ENCODE measurements around the gene RHOB.

RHOB gene

GRCh38 chr2:20467789-20468548, 21.1 kb downstream of the RHOB start:
- H4K8ac ChIP-seq (ENCODE audit: low read depth, low read length) = peak overlapping the region; percentile 24
- peaks cover 1 to 12% of the 10 kb centered on the region in 2 donors for H3K4me1 ChIP-seq (ENCODE audit: control insufficient read depth in 2 of 2, insufficient read depth in 1 of 2, low read depth in 1 of 2, low read length in 2 of 2)
- H2BK12ac ChIP-seq (ENCODE audit: low read length) = peak overlapping the region; percentile 28
- no peak overlapping the region for H4K91ac ChIP-seq (ENCODE audit: low read depth, low read length, poor library complexity)
- DNase-seq (ENCODE audit: low spot score) = no peak
- no peaks in the 10 kb centered on the region for H3K9me3 ChIP-seq (replicated peaks in 1 of 2; ENCODE audit: control insufficient read depth in 2 of 2, insufficient read depth in 1 of 2, low read depth in 1 of 2, low read length in 2 of 2)
- WGBS, 2 donors (ENCODE audit: extremely low coverage in 2 of 2, insufficient read length in 2 of 2, insufficient replicate concordance in 1 of 2) = no CpG with 5 or more reads among the region's 11 CpGs
- peak overlapping the region; percentile 42 for H2BK15ac ChIP-seq (ENCODE audit: low read length)
- H3K36me3 ChIP-seq (replicated peaks in 1 of 2; ENCODE audit: control insufficient read depth in 2 of 2, insufficient read depth in 2 of 2, low read length in 2 of 2) = no peaks in the 10 kb centered on the region
- H2AK5ac ChIP-seq (ENCODE audit: low read depth, low read length) = peak overlapping the region; percentile 40
- no peak overlapping the region for H3K27ac ChIP-seq (replicated peaks; ENCODE audit: low read length)
- H3K9ac ChIP-seq (ENCODE audit: low read depth, low read length, poor library complexity) = no peak overlapping the region
- H3K23ac ChIP-seq (ENCODE audit: low read depth, low read length, poor library complexity) = no peak overlapping the region
- no peak overlapping the region for H2BK120ac ChIP-seq (ENCODE audit: low read depth, low read length)
- no peaks in the 10 kb centered on the region for H3K79me1 ChIP-seq (ENCODE audit: low read depth, low read length)
- no peaks in the 10 kb centered on the region for H3K27me3 ChIP-seq (ENCODE audit: control insufficient read depth in 3 of 3, insufficient read depth in 3 of 3, low read depth in 1 of 3, low read length in 3 of 3)
- H3K4me2 ChIP-seq (ENCODE audit: insufficient read depth, low read length, poor library complexity, severe bottlenecking) = no peak overlapping the region
- H2AFZ ChIP-seq (ENCODE audit: low read length) = no peak overlapping the region
- H3K14ac ChIP-seq (ENCODE audit: low read length) = peak overlapping the region; percentile 67
- H3K4me3 ChIP-seq (ENCODE audit: low read length in 2 of 2) = no peak overlapping the region
- H3K4ac ChIP-seq (ENCODE audit: low read length) = no peak overlapping the region
- H3K18ac ChIP-seq (ENCODE audit: low read length) = peak overlapping the region; percentile 45
- no peak overlapping the region for H2BK5ac ChIP-seq (ENCODE audit: low read length)

GRCh38 chr2:20468549-20469500, 22.0 kb downstream of the RHOB start:
- no peak overlapping the region for H3K4me2 ChIP-seq (ENCODE audit: insufficient read depth, low read length, poor library complexity, severe bottlenecking)
- no peaks in the 10 kb centered on the region for H3K27me3 ChIP-seq (ENCODE audit: control insufficient read depth in 3 of 3, insufficient read depth in 3 of 3, low read depth in 1 of 3, low read length in 3 of 3)
- whole genome bisulfite sequencing, 2 donors (ENCODE audit: extremely low coverage in 2 of 2, insufficient read length in 2 of 2, insufficient replicate concordance in 1 of 2) = no CpG with 5 or more reads among the region's 11 CpGs
- peak overlapping the region; percentile 42 for H2BK15ac ChIP-seq (ENCODE audit: low read length)
- DNase-seq (ENCODE audit: low spot score) = no peak
- no peak overlapping the region for H3K4ac ChIP-seq (ENCODE audit: low read length)
- no peak overlapping the region for H4K8ac ChIP-seq (ENCODE audit: low read depth, low read length)
- no peak overlapping the region for H2AFZ ChIP-seq (ENCODE audit: low read length)
- no peak overlapping the region for H3K14ac ChIP-seq (ENCODE audit: low read length)
- no peak overlapping the region for H3K18ac ChIP-seq (ENCODE audit: low read length)
- H3K27ac ChIP-seq (replicated peaks; ENCODE audit: low read length) = no peak overlapping the region
- H2BK5ac ChIP-seq (ENCODE audit: low read length) = no peak overlapping the region
- H2AK5ac ChIP-seq (ENCODE audit: low read depth, low read length) = no peak overlapping the region
- H3K36me3 ChIP-seq (replicated peaks in 1 of 2; ENCODE audit: control insufficient read depth in 2 of 2, insufficient read depth in 2 of 2, low read length in 2 of 2) = no peaks in the 10 kb centered on the region
- H3K9ac ChIP-seq (ENCODE audit: low read depth, low read length, poor library complexity) = no peak overlapping the region
- no peak overlapping the region for H2BK12ac ChIP-seq (ENCODE audit: low read length)
- H3K79me1 ChIP-seq (ENCODE audit: low read depth, low read length) = no peaks in the 10 kb centered on the region
- H2BK120ac ChIP-seq (ENCODE audit: low read depth, low read length) = no peak overlapping the region
- H3K23ac ChIP-seq (ENCODE audit: low read depth, low read length, poor library complexity) = no peak overlapping the region
- H3K4me3 ChIP-seq (ENCODE audit: low read length in 2 of 2) = no peak overlapping the region
- H3K9me3 ChIP-seq (replicated peaks in 1 of 2; ENCODE audit: control insufficient read depth in 2 of 2, insufficient read depth in 1 of 2, low read depth in 1 of 2, low read length in 2 of 2) = no peaks in the 10 kb centered on the region
- no peak overlapping the region for H4K91ac ChIP-seq (ENCODE audit: low read depth, low read length, poor library complexity)
- H3K4me1 ChIP-seq (ENCODE audit: control insufficient read depth in 2 of 2, insufficient read depth in 1 of 2, low read depth in 1 of 2, low read length in 2 of 2) = peaks cover 7 to 13% of the 10 kb centered on the region in 2 donors

- no peak overlapping the region for H2BK12ac ChIP-seq (ENCODE audit: low read length)
- H3K18ac ChIP-seq (ENCODE audit: low read length) = no peak overlapping the region
- H3K9ac ChIP-seq (ENCODE audit: low read depth, low read length, poor library complexity) = no peak overlapping the region
- no peaks in the 10 kb centered on the region for H3K27me3 ChIP-seq (ENCODE audit: control insufficient read depth in 3 of 3, insufficient read depth in 3 of 3, low read depth in 1 of 3, low read length in 3 of 3)
- H3K4ac ChIP-seq (ENCODE audit: low read length) = no peak overlapping the region
- H3K4me1 ChIP-seq (ENCODE audit: control insufficient read depth in 2 of 2, insufficient read depth in 1 of 2, low read depth in 1 of 2, low read length in 2 of 2) = peaks cover 13 to 19% of the 10 kb centered on the region in 2 donors
- no peak overlapping the region for H4K91ac ChIP-seq (ENCODE audit: low read depth, low read length, poor library complexity)
- no peak overlapping the region for H2AFZ ChIP-seq (ENCODE audit: low read length)
- no CpG with 5 or more reads among the region's 8 CpGs for WGBS, 2 donors (ENCODE audit: extremely low coverage in 2 of 2, insufficient read length in 2 of 2, insufficient replicate concordance in 1 of 2)
- no peak for DNase-seq (ENCODE audit: low spot score)
- H3K23ac ChIP-seq (ENCODE audit: low read depth, low read length, poor library complexity) = no peak overlapping the region
- H3K14ac ChIP-seq (ENCODE audit: low read length) = no peak overlapping the region
- H2BK120ac ChIP-seq (ENCODE audit: low read depth, low read length) = no peak overlapping the region
- H3K4me2 ChIP-seq (ENCODE audit: insufficient read depth, low read length, poor library complexity, severe bottlenecking) = no peak overlapping the region
- H2BK15ac ChIP-seq (ENCODE audit: low read length) = no peak overlapping the region
- no peak overlapping the region for H3K4me3 ChIP-seq (ENCODE audit: low read length in 2 of 2)
- no peak overlapping the region for H2AK5ac ChIP-seq (ENCODE audit: low read depth, low read length)
- H3K27ac ChIP-seq (replicated peaks; ENCODE audit: low read length) = no peak overlapping the region
- H2BK5ac ChIP-seq (ENCODE audit: low read length) = no peak overlapping the region
- no peaks in the 10 kb centered on the region for H3K36me3 ChIP-seq (replicated peaks in 1 of 2; ENCODE audit: control insufficient read depth in 2 of 2, insufficient read depth in 2 of 2, low read length in 2 of 2)
- no peak overlapping the region for H4K8ac ChIP-seq (ENCODE audit: low read depth, low read length)
- no peaks in the 10 kb centered on the region for H3K9me3 ChIP-seq (replicated peaks in 1 of 2; ENCODE audit: control insufficient read depth in 2 of 2, insufficient read depth in 1 of 2, low read depth in 1 of 2, low read length in 2 of 2)
- H3K79me1 ChIP-seq (ENCODE audit: low read depth, low read length) = no peaks in the 10 kb centered on the region
Observed at GRCh38 chr2:20469595-20469994, 22.7 kb downstream of the RHOB start.

- H3K27ac ChIP-seq (replicated peaks; ENCODE audit: low read length) = no peak overlapping the region
- no peak overlapping the region for H2AFZ ChIP-seq (ENCODE audit: low read length)
- no peaks in the 10 kb centered on the region for H3K36me3 ChIP-seq (replicated peaks in 1 of 2; ENCODE audit: control insufficient read depth in 2 of 2, insufficient read depth in 2 of 2, low read length in 2 of 2)
- DNase-seq (ENCODE audit: low spot score) = no peak
- H4K8ac ChIP-seq (ENCODE audit: low read depth, low read length) = no peak overlapping the region
- no peaks in the 10 kb centered on the region for H3K27me3 ChIP-seq (ENCODE audit: control insufficient read depth in 3 of 3, insufficient read depth in 3 of 3, low read depth in 1 of 3, low read length in 3 of 3)
- H3K9ac ChIP-seq (ENCODE audit: low read depth, low read length, poor library complexity) = no peak overlapping the region
- H3K18ac ChIP-seq (ENCODE audit: low read length) = no peak overlapping the region
- no peaks in the 10 kb centered on the region for H3K79me1 ChIP-seq (ENCODE audit: low read depth, low read length)
- H3K23ac ChIP-seq (ENCODE audit: low read depth, low read length, poor library complexity) = no peak overlapping the region
- H4K91ac ChIP-seq (ENCODE audit: low read depth, low read length, poor library complexity) = no peak overlapping the region
- no peak overlapping the region for H3K14ac ChIP-seq (ENCODE audit: low read length)
- no peaks in the 10 kb centered on the region for H3K9me3 ChIP-seq (replicated peaks in 1 of 2; ENCODE audit: control insufficient read depth in 2 of 2, insufficient read depth in 1 of 2, low read depth in 1 of 2, low read length in 2 of 2)
- no peak overlapping the region for H3K4me2 ChIP-seq (ENCODE audit: insufficient read depth, low read length, poor library complexity, severe bottlenecking)
- no peak overlapping the region for H3K4me3 ChIP-seq (ENCODE audit: low read length in 2 of 2)
- no peak overlapping the region for H2BK120ac ChIP-seq (ENCODE audit: low read depth, low read length)
- H3K4me1 ChIP-seq (ENCODE audit: control insufficient read depth in 2 of 2, insufficient read depth in 1 of 2, low read depth in 1 of 2, low read length in 2 of 2) = peaks cover 19 to 25% of the 10 kb centered on the region in 2 donors
- no peak overlapping the region for H2AK5ac ChIP-seq (ENCODE audit: low read depth, low read length)
- no peak overlapping the region for H2BK15ac ChIP-seq (ENCODE audit: low read length)
- WGBS, 2 donors (ENCODE audit: extremely low coverage in 2 of 2, insufficient read length in 2 of 2, insufficient replicate concordance in 1 of 2) = no CpG with 5 or more reads among the region's 6 CpGs
- no peak overlapping the region for H2BK5ac ChIP-seq (ENCODE audit: low read length)
- no peak overlapping the region for H2BK12ac ChIP-seq (ENCODE audit: low read length)
- no peak overlapping the region for H3K4ac ChIP-seq (ENCODE audit: low read length)
Observed at GRCh38 chr2:20470211-20470610, 23.3 kb downstream of the RHOB start.

All from neuronal stem cell (in vitro differentiated cells).